CD4-positive, CD25-positive, alpha-beta regulatory T cell (primary cell): ENCODE data around the gene SMARCA5. TPM values are rescaled to one million over a fixed set of nuclear protein-coding genes. Genes with fewer than 3 reads are reported as not detected.

ENCODE experiments used
- ATAC-seq, 2 donors: fragments of 150-1000 bp; cut with Tn5 transposase; one replicate each; pipeline ENCODE4 v1.10.0; 2021; ENCODE audit warnings: low read depth in 2 of 2, moderate number of reproducible peaks in 2 of 2, moderate library complexity in 1 of 2
- DNase-seq, 3 donors: peaks; one replicate each; pipeline versions ENCODE4 v3.0.0 to v3.0.0-alpha.2; 2012 to 2022; ENCODE audit warnings: mixed read lengths in 1 of 3
- H3K27ac ChIP-seq: one replicate; pipeline ENCODE4 v1.7.0; 2013; ENCODE audit warnings: mild to moderate bottlenecking, low read length; ENCODE audit not compliant: insufficient read depth, poor library complexity, severe bottlenecking
- H3K27me3 ChIP-seq: one replicate; pipeline ENCODE4 v1.7.0; 2013; ENCODE audit warnings: low read length; ENCODE audit not compliant: control insufficient read depth, insufficient read depth
- H3K36me3 ChIP-seq: one replicate; pipeline ENCODE4 v1.7.0; 2013; ENCODE audit warnings: mild to moderate bottlenecking, low read length, moderate library complexity; ENCODE audit not compliant: control insufficient read depth, insufficient read depth
- H3K4me1 ChIP-seq: 2 replicates; pipeline ENCODE4 v1.7.0; 2013; ENCODE audit warnings: mild to moderate bottlenecking, low read length; ENCODE audit not compliant: insufficient read depth, control insufficient read depth, poor library complexity, severe bottlenecking
- H3K4me3 ChIP-seq: one replicate; pipeline ENCODE4 v1.7.0; 2013; ENCODE audit warnings: low read depth, mild to moderate bottlenecking, low read length, moderate library complexity
- H3K9me3 ChIP-seq, 2 experiments: 1 replicate in 1 of 2; 2 replicates in 1 of 2; pipeline ENCODE4 v1.7.0; 2013; ENCODE audit warnings: low read length in 2 of 2, mild to moderate bottlenecking in 1 of 2, moderate library complexity in 1 of 2; ENCODE audit not compliant: control insufficient read depth in 2 of 2
- H3K27ac Mint-ChIP-seq, 3 donors: one replicate each; pipeline ENCODE4 v1.8.0; 2020 to 2022; ENCODE audit warnings: mild to moderate bottlenecking in 3 of 3, mixed read lengths in 3 of 3, moderate library complexity in 2 of 3
- H3K27me3 Mint-ChIP-seq: one replicate; pipeline ENCODE4 v1.8.0; 2022; ENCODE audit warnings: mild to moderate bottlenecking, mixed read lengths
- H3K36me3 Mint-ChIP-seq: one replicate; pipeline ENCODE4 v1.8.0; 2020; ENCODE audit warnings: mixed read lengths
- H3K4me1 Mint-ChIP-seq, 4 donors: one replicate each; pipeline ENCODE4 v1.8.0; 2020 to 2022; ENCODE audit warnings: mixed read lengths in 4 of 4, mild to moderate bottlenecking in 1 of 4
- H3K4me3 Mint-ChIP-seq, 4 donors: one replicate each; pipeline ENCODE4 v1.8.0; 2020 to 2022; ENCODE audit warnings: mild to moderate bottlenecking in 4 of 4, mixed read lengths in 4 of 4, moderate library complexity in 3 of 4
- H3K9me3 Mint-ChIP-seq, 7 donors: one replicate each; pipeline ENCODE4 v1.8.0; 2020 to 2022; ENCODE audit warnings: mixed read lengths in 7 of 7, mild to moderate bottlenecking in 3 of 7, moderate library complexity in 2 of 7
- polyA plus RNA-seq, 4 donors: library from polyadenylated mRNA; unstranded; fragments of 300-500 nt; fragmentation: Illumina TruSeq; gene quantifications; one replicate each; pipeline ENCODE4 v1.2.3, GENCODE V29; 2021
- total RNA-seq: library from RNA; stranded (reverse); gene quantifications from one replicate; pipeline ENCODE4 v1.2.3, GENCODE V29; 2022

SMARCA5 gene
- total and polyA plus RNA-seq, 5 donors from 2014 or later, result 22.3 to 57.5 (median 24.7) TPM

DNA sequence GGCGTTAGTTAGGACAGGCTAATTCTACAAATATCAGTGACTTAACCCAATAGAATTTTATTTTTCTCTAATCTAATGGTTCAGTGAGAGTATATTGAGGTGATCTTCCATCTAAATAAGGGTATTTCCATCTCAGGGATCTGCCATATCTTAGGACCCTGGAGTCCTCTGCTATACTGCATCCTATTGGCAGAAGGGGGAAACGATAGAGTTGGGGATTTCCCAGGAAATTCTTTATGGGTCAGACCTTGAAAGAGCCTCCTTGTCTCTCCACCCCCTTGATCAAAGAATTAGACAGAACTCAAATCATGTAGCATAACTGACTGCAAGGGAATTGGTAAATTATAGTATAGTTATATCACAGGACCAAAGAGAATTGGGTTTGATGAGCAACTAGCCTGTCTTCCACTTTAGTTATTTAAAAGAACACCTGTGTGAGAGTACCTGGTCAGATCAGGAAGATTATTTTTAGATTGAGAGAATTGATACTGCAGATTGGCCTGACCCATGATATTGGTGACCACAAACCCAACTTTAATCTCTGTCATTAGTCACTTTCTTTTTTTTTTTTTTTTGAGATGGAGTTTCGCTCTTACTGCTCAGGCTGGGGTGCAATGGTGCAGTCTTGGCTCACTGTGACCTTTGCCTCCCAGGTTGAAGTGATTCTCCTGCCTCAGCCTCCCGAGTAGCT, 25.6 kb downstream of the SMARCA5 start:
- Mint-ChIP-seq H3K4me3 (no peak overlapping the region), H3K4me1 (peaks cover 16 to 24% (median 18%) of the 10 kb centered on the region in 4 donors), H3K9me3 (no peaks in the 10 kb centered on the region), H3K27me3 (no peaks in the 10 kb centered on the region), H3K36me3 (peaks cover 70% of the 10 kb centered on the region), H3K27ac (peak overlapping the region in 1 of 3 donors; percentile 38)
- DNase-seq (no peak), ATAC-seq (no peak)
- Histone ChIP-seq H3K9me3 (no peaks in the 10 kb centered on the region), H3K27me3 (no peaks in the 10 kb centered on the region), H3K4me3 (no peak overlapping the region), H3K4me1 (no peaks in the 10 kb centered on the region), H3K27ac (peak overlapping the region; percentile 17), H3K36me3 (peaks cover 99% of the 10 kb centered on the region)

- Histone ChIP-seq H3K9me3 (no peaks in the 10 kb centered on the region), H3K4me1 (no peaks in the 10 kb centered on the region), H3K4me3 (no peak overlapping the region), H3K27me3 (no peaks in the 10 kb centered on the region), H3K36me3 (peaks cover 98% of the 10 kb centered on the region), H3K27ac (no peak overlapping the region)
- DNase-seq (no peak), ATAC-seq (no peak)
- H3K27ac Mint-ChIP-seq, result peak overlapping the region in 1 of 3 donors; percentile 38
- no peak overlapping the region for H3K4me3 Mint-ChIP-seq
- H3K27me3 Mint-ChIP-seq, result no peaks in the 10 kb centered on the region
- peaks cover 16 to 24% (median 18%) of the 10 kb centered on the region in 4 donors for H3K4me1 Mint-ChIP-seq
- no peaks in the 10 kb centered on the region for H3K9me3 Mint-ChIP-seq
- H3K36me3 Mint-ChIP-seq, result peaks cover 76% of the 10 kb centered on the region
These were observed 26.1 kb downstream of the SMARCA5 start for GRCh38 chr4:143539670-143540023.

GRCh38 chr4:143549928-143550327, 36.4 kb downstream of the SMARCA5 start:
- DNase-seq, result no peak
- H3K27ac Mint-ChIP-seq, result peak overlapping the region in 2 of 3 donors; percentile 2 to 42
- ATAC-seq, result no peak

DNA sequence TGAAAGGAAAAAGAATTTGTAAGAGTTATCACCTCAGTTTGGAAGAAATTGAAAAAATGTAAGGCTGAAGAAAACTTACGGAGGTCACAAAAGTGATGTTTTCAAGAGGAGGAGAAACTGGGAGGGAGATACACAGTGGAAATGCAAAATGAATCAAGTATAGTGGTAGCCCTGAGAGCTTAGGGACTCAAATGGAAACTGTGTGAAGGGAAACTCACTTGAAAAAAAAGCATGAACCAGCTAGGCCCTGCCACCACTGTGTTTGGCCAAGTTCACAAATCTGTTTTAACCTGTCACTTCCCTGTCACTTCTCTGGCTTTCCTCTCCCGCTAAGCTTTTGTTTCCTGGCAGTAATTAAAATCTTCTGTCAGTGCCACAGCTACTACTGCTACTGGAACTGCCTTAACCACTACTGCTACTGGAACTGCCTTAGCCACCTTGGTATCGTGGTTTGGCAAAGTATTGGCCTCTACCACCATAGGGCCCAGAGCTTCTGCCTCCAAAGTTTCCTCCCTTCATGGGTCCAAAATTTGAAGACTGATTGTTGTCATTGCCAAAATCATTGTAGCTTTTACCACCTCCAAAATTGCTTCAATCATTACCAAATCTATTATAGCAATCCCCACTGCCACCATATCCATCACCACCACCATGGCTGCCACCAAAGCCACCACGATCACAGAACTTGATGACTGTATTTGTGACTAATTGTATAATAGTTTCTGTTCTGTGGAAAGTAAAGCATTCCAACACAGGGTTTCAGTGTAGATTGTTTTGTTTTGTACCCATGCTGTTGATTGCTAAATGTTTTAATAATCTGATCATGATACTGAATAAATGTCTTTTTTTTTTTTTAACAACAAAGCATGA, 41.5 kb downstream of the SMARCA5 start:
- peaks cover 5% of the 10 kb centered on the region for H3K4me1 ChIP-seq
- Mint-ChIP-seq H3K36me3 (peaks cover 27% of the 10 kb centered on the region), H3K4me1 (peaks cover 12 to 22% (median 16%) of the 10 kb centered on the region in 4 donors), H3K4me3 (no peak overlapping the region), H3K9me3 (no peaks in the 10 kb centered on the region), H3K27me3 (no peaks in the 10 kb centered on the region), H3K27ac (peak overlapping the region in 1 of 3 donors; percentile 70)
- ATAC-seq, result no peak
- no peaks in the 10 kb centered on the region for H3K27me3 ChIP-seq
- H3K4me3 ChIP-seq, result no peak overlapping the region
- no peak overlapping the region for H3K27ac ChIP-seq
- H3K9me3 ChIP-seq, result no peaks in the 10 kb centered on the region
- no peak for DNase-seq
- peaks cover 35% of the 10 kb centered on the region for H3K36me3 ChIP-seq

More at GRCh38 chr4:143549928-143550327, 36.4 kb downstream of the SMARCA5 start:
- H3K36me3 Mint-ChIP-seq, result peaks cover 51% of the 10 kb centered on the region
- Histone ChIP-seq H3K27ac (no peak overlapping the region), H3K4me3 (no peak overlapping the region), H3K27me3 (no peaks in the 10 kb centered on the region), H3K36me3 (peaks cover 83% of the 10 kb centered on the region), H3K9me3 (no peaks in the 10 kb centered on the region), H3K4me1 (no peaks in the 10 kb centered on the region)
- H3K4me3 Mint-ChIP-seq, result no peak overlapping the region
- H3K4me1 Mint-ChIP-seq, result peaks cover 16 to 23% (median 19%) of the 10 kb centered on the region in 4 donors
- H3K27me3 Mint-ChIP-seq, result no peaks in the 10 kb centered on the region
- H3K9me3 Mint-ChIP-seq, result no peaks in the 10 kb centered on the region

GRCh38 chr4:143555676-143556075, 42.2 kb downstream of the SMARCA5 start:
- Histone ChIP-seq H3K27ac (no peak overlapping the region), H3K4me3 (no peak overlapping the region), H3K4me1 (peaks cover 9% of the 10 kb centered on the region), H3K36me3 (peaks cover 27% of the 10 kb centered on the region), H3K27me3 (no peaks in the 10 kb centered on the region), H3K9me3 (no peaks in the 10 kb centered on the region)
- H3K4me1 Mint-ChIP-seq, result peaks cover 12 to 27% (median 20%) of the 10 kb centered on the region in 4 donors
- H3K4me3 Mint-ChIP-seq, result no peak overlapping the region
- H3K9me3 Mint-ChIP-seq, result no peaks in the 10 kb centered on the region
- H3K27ac Mint-ChIP-seq, result no peak overlapping the region
- no peak for DNase-seq
- ATAC-seq, result no peak
- H3K36me3 Mint-ChIP-seq, result peaks cover 23% of the 10 kb centered on the region
- no peaks in the 10 kb centered on the region for H3K27me3 Mint-ChIP-seq

DNA sequence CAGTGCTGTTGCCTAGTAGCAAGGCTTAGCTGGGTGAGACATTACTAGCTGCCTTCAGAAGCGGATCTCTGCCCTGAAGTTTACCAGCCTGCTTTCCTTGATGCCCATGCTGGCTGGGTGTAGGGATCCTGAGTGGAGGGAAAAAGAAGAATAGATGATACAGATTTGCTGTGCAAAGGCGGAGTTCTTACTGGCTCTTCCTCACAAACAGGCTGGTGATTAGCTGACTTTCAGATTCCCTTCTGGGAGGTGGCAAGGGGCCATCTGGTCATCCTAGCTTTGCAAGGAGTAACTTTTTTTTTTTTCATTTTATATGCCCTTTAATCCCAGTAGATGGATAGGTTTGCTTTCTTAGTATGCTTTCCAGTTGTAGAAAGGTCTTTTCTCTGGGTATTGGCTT, 44.8 kb downstream of the SMARCA5 start:
- peaks cover 4% of the 10 kb centered on the region for H3K36me3 Mint-ChIP-seq
- ATAC-seq (no peak), DNase-seq (no peak)
- H3K9me3 Mint-ChIP-seq, result peaks cover 0 to 4% (median 0%) of the 10 kb centered on the region in 7 donors
- Histone ChIP-seq H3K4me1 (peaks cover 9% of the 10 kb centered on the region), H3K9me3 (no peaks in the 10 kb centered on the region), H3K27me3 (no peaks in the 10 kb centered on the region), H3K36me3 (peaks cover 4% of the 10 kb centered on the region), H3K27ac (peak overlapping the region; percentile 72), H3K4me3 (peak overlapping the region; percentile 94)
- H3K4me3 Mint-ChIP-seq, result peak overlapping the region in 3 of 4 donors; percentile 90 to 96 (median 93)
- peak overlapping the region in 2 of 3 donors; percentile 91 to 97 for H3K27ac Mint-ChIP-seq
- no peaks in the 10 kb centered on the region for H3K27me3 Mint-ChIP-seq
- H3K4me1 Mint-ChIP-seq, result peaks cover 12 to 36% (median 25%) of the 10 kb centered on the region in 4 donors

GRCh38 chr4:143558823-143559756, 45.6 kb downstream of the SMARCA5 start:
- H3K4me3 Mint-ChIP-seq, result peak overlapping the region; percentile 90 to 96 (median 92)
- H3K4me1 ChIP-seq, result peaks cover 9% of the 10 kb centered on the region
- H3K9me3 ChIP-seq, result no peaks in the 10 kb centered on the region
- ATAC-seq, result peak; percentile 88
- peaks cover 4% of the 10 kb centered on the region for H3K36me3 Mint-ChIP-seq
- no peaks in the 10 kb centered on the region for H3K27me3 Mint-ChIP-seq
- peak overlapping the region; percentile 72 for H3K27ac ChIP-seq
- peaks cover 2% of the 10 kb centered on the region for H3K36me3 ChIP-seq
- peaks cover 12 to 36% (median 25%) of the 10 kb centered on the region in 4 donors for H3K4me1 Mint-ChIP-seq
- peak overlapping the region; percentile 94 for H3K4me3 ChIP-seq
- H3K9me3 Mint-ChIP-seq, result peaks cover 0 to 4% (median 0%) of the 10 kb centered on the region in 7 donors
- H3K27me3 ChIP-seq, result no peaks in the 10 kb centered on the region
- DNase-seq, result peak; percentile 57 to 88 (median 82)
- peak overlapping the region; percentile 67 to 97 (median 91) for H3K27ac Mint-ChIP-seq
